ES-I3 (cell line): ENCODE results near the gene POMT2.
"Not testable (repeated sequence)": the region's sequence is repeated elsewhere in the genome, so short reads cannot be mapped to it uniquely, and the experiment has no call there.

Experiments used
- H3K36me3 ChIP-seq: 2 replicates; pipeline ENCODE4 v1.6.1; 2013; ENCODE audit warnings: mild to moderate bottlenecking, low read length, control low read depth, moderate library complexity; ENCODE audit not compliant: insufficient read depth
- H3K4me1 ChIP-seq: 2 replicates; pipeline ENCODE4 v1.6.1; 2013; ENCODE audit warnings: mild to moderate bottlenecking, control low read depth, low read length; ENCODE audit not compliant: insufficient read depth
- H3K9ac ChIP-seq: 2 replicates; pipeline ENCODE4 v1.6.1; 2013; ENCODE audit warnings: low read depth, mild to moderate bottlenecking, low read length, moderate library complexity
- H3K9me3 ChIP-seq: 2 replicates; pipeline ENCODE4 v1.6.1; 2013; ENCODE audit warnings: mild to moderate bottlenecking, low read length, moderate library complexity; ENCODE audit not compliant: control insufficient read depth, insufficient read depth

Gene POMT2

GRCh38 chr14:77302926-77303325 is 17.8 kb downstream of the POMT2 start:
- Histone ChIP-seq H3K36me3 (no peaks in the 10 kb centered on the region), H3K9ac (no peak overlapping the region), H3K4me1 (peaks cover 32% of the 10 kb centered on the region), H3K9me3 (no peaks in the 10 kb centered on the region)

GRCh38 chr14:77301103-77301502 is 19.6 kb downstream of the POMT2 start:
- Histone ChIP-seq H3K4me1 (peaks cover 21% of the 10 kb centered on the region), H3K9ac (no peak overlapping the region), H3K36me3 (no peaks in the 10 kb centered on the region), H3K9me3 (no peaks in the 10 kb centered on the region)

GRCh38 chr14:77299771-77300170 is 20.9 kb downstream of the POMT2 start:
- no peak overlapping the region for H3K9ac ChIP-seq
- H3K4me1 ChIP-seq, result peaks cover 21% of the 10 kb centered on the region
- no peaks in the 10 kb centered on the region for H3K9me3 ChIP-seq
- no peaks in the 10 kb centered on the region for H3K36me3 ChIP-seq

GRCh38 chr14:77296906-77297305 is 23.8 kb downstream of the POMT2 start:
- Histone ChIP-seq H3K4me1 (peaks cover 4% of the 10 kb centered on the region; the same call in 1 of the 2 replicates), H3K36me3 (no peaks in the 10 kb centered on the region), H3K9me3 (no peaks in the 10 kb centered on the region), H3K9ac (no peak overlapping the region)

- H3K4me1 ChIP-seq, result no peaks in the 10 kb centered on the region
- H3K36me3 ChIP-seq, result no peaks in the 10 kb centered on the region
- H3K9ac ChIP-seq, result no peak overlapping the region
- H3K9me3 ChIP-seq, result no peaks in the 10 kb centered on the region
Measured at GRCh38 chr14:77296155-77296554, 24.5 kb downstream of the POMT2 start.

GRCh38 chr14:77290705-77291104 is 30.0 kb downstream of the POMT2 start:
- Histone ChIP-seq H3K9me3 (no peaks in the 10 kb centered on the region), H3K36me3 (no peaks in the 10 kb centered on the region; the same call in 1 of the 2 replicates), H3K4me1 (peaks cover 5% of the 10 kb centered on the region; the same call in 1 of the 2 replicates), H3K9ac (no peak overlapping the region)

- Histone ChIP-seq H3K4me1 (peaks cover 5% of the 10 kb centered on the region; the same call in 1 of the 2 replicates), H3K9me3 (no peaks in the 10 kb centered on the region), H3K9ac (no peak overlapping the region), H3K36me3 (peaks cover 4% of the 10 kb centered on the region)
Measured at GRCh38 chr14:77286576-77286975, 34.1 kb downstream of the POMT2 start.

GRCh38 chr14:77284466-77284865 is 36.2 kb downstream of the POMT2 start:
- Histone ChIP-seq H3K4me1 (no peaks in the 10 kb centered on the region), H3K9ac (no peak overlapping the region), H3K9me3 (no peaks in the 10 kb centered on the region), H3K36me3 (peaks cover 4% of the 10 kb centered on the region)

GRCh38 chr14:77284066-77284465 is 36.6 kb downstream of the POMT2 start:
- H3K9me3 ChIP-seq, result no peaks in the 10 kb centered on the region
- H3K9ac ChIP-seq, result no peak overlapping the region
- H3K4me1 ChIP-seq, result no peaks in the 10 kb centered on the region
- H3K36me3 ChIP-seq, result peaks cover 4% of the 10 kb centered on the region

- no peaks in the 10 kb centered on the region for H3K4me1 ChIP-seq
- H3K9ac ChIP-seq, result no peak overlapping the region
- peaks cover 4% of the 10 kb centered on the region for H3K36me3 ChIP-seq
- no peaks in the 10 kb centered on the region for H3K9me3 ChIP-seq
Measured at GRCh38 chr14:77281852-77282410, 38.8 kb downstream of the POMT2 start.

GRCh38 chr14:77280921-77281320 is 39.8 kb downstream of the POMT2 start:
- H3K9me3 ChIP-seq, H3K9ac ChIP-seq, H3K36me3 ChIP-seq, H3K4me1 ChIP-seq: not testable (repeated sequence)

GRCh38 chr14:77279719-77280118 is 41.0 kb downstream of the POMT2 start:
- peaks cover under 1% of the 10 kb centered on the region; the same call in 1 of the 2 replicates for H3K36me3 ChIP-seq

GRCh38 chr14:77278461-77279230 is 42.0 kb downstream of the POMT2 start:
- H3K36me3 ChIP-seq, result no peaks in the 10 kb centered on the region; the same call in 1 of the 2 replicates
- no peaks in the 10 kb centered on the region for H3K9me3 ChIP-seq
- H3K9ac ChIP-seq, result no peak overlapping the region
- no peaks in the 10 kb centered on the region for H3K4me1 ChIP-seq

More at GRCh38 chr14:77279719-77280118, 41.0 kb downstream of the POMT2 start:
- H3K4me1 ChIP-seq, result no peaks in the 10 kb centered on the region
- H3K9me3 ChIP-seq, result no peaks in the 10 kb centered on the region
- H3K9ac ChIP-seq, result no peak overlapping the region

GRCh38 chr14:77276959-77277358 is 43.7 kb downstream of the POMT2 start:
- Histone ChIP-seq H3K36me3 (no peaks in the 10 kb centered on the region; the same call in 1 of the 2 replicates), H3K9me3 (no peaks in the 10 kb centered on the region), H3K9ac (no peak overlapping the region), H3K4me1 (no peaks in the 10 kb centered on the region)

- H3K36me3 ChIP-seq, result no peaks in the 10 kb centered on the region
- no peaks in the 10 kb centered on the region for H3K9me3 ChIP-seq
- no peak overlapping the region for H3K9ac ChIP-seq
- H3K4me1 ChIP-seq, result no peaks in the 10 kb centered on the region
Measured at GRCh38 chr14:77276295-77276935, 44.3 kb downstream of the POMT2 start.
